ENCODE measurements around the gene STAT5B.

The STAT5B gene

DNA sequence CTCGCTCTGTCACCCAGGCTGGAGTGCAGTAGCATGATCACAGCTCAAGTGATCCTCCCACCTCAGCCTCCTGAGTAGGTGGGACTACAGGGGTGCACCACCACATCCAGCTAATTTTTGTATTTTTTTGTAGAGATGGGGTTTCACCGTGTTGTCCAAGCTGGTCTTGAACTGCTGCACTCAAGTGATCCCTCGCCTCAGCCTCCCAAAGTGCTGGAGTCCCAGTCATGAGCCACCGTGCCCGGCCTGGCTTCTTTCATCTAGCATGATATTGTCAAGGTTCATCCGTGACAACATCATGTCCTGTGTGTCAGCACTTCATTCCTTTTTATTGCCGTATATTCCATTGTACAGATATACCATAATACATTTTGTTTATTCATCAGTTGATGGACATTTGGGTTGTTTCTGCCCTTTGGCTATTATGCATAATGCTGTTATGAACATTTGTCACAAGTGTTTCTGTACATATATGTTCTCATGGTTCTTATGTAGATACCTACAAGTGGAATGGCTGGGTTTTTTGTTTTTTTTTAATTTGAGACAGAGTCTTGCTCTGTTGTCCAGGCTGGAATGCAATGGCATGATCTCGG lies 78.5 kb downstream of the STAT5B start:
- H3K36me3 ChIP-seq: peaks cover 17 to 33% (median 30%) of the 10 kb centered on the region in 11 experiments
- no peaks in the 10 kb centered on the region for H3K9me3 ChIP-seq (replicated peaks in 1 of 11)
- peaks cover 32 to 45% (median 34%) of the 10 kb centered on the region in 10 experiments for H3K4me1 ChIP-seq
- no peak overlapping the region; a peak in 1 of 22 replicates for H3K4me2 ChIP-seq
- no peak overlapping the region for H3K4me3 ChIP-seq
- TF ChIP-seq Cebpa-rat (IDR thresholded peaks at IDR 0.05): no peak
- H3K27ac ChIP-seq: no peak overlapping the region
- no peaks in the 10 kb centered on the region for H3K27me3 ChIP-seq
- H3K9ac ChIP-seq: no peak overlapping the region
- no peaks in the 10 kb centered on the region for H4K20me1 ChIP-seq

DNA sequence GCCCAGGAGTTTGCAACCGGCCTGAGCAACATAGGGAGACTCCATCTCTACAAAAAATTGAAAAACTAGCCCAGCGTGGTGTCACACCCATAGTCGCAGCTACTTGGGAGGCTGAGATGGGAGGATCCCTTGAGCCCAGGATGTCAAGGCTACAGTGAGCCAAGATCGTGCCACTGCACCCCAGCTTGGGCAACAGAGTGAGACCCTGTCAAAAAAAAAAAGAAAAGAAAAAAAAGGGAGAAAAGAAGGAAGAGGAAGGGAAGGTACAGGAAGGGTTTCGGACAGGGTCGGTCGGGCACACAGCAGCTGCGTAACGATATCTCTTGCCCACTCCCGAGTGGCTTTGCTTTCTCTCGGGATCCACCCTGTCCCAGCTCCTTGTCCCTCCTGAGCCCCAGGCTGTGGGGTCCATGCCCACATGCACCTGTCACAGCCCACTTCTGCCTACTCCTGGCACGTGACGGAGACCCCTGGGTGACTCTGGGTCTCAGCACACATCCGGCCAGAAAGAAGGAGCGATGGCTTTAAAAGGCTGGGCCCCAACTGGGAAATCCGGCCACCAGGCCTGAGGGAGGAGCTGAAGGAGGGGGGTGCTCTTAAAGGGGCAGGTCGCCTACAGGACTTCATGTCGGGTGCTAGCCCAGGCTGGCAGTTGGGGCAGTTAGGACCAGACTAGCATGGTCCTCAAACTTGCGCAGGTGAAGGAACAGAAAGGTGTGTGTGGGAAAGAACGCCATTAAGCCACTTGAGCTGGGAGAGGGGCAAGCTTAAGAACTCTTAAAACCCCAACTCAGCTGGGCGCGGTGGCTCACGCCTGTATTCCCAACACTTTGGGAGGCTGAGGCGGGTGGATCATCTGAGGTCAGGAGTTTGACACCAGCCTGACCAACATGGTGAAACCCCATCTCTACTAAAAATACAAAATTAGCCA lies 82.0 kb downstream of the STAT5B start, which contains the start of gene GHDC:
Gene GHDC (minus strand): TSS at position 526 of the 931 bp plus-strand sequence. CDS start 913 bp downstream, outside the sequence.
- Histone ChIP-seq H3K4me1 (peaks cover 42 to 61% (median 56%) of the 10 kb centered on the region in 10 experiments), H3K4me2 (peak within 1 kb of the TSS; percentile 78 to 100 (median 96)), H3K27ac (peak within 1 kb of the TSS; percentile 75 to 89 (median 82)), H3K9ac (peak within 1 kb of the TSS; percentile 71 to 89 (median 81)), H4K20me1 (no peaks in the 10 kb centered on the region), H3K9me3 (replicated peaks in 1 of 11) (no peaks in the 10 kb centered on the region), H3K27me3 (no peaks in the 10 kb centered on the region), H3K4me3 (peak within 1 kb of the TSS; percentile 67 to 84 (median 70)), H3K36me3 (peaks cover 0 to 13% (median 0%) of the 10 kb centered on the region in 11 experiments; a peak in 3 of 22 replicates)
- no peak for TF ChIP-seq Cebpa-rat (IDR thresholded peaks at IDR 0.05)

DNA sequence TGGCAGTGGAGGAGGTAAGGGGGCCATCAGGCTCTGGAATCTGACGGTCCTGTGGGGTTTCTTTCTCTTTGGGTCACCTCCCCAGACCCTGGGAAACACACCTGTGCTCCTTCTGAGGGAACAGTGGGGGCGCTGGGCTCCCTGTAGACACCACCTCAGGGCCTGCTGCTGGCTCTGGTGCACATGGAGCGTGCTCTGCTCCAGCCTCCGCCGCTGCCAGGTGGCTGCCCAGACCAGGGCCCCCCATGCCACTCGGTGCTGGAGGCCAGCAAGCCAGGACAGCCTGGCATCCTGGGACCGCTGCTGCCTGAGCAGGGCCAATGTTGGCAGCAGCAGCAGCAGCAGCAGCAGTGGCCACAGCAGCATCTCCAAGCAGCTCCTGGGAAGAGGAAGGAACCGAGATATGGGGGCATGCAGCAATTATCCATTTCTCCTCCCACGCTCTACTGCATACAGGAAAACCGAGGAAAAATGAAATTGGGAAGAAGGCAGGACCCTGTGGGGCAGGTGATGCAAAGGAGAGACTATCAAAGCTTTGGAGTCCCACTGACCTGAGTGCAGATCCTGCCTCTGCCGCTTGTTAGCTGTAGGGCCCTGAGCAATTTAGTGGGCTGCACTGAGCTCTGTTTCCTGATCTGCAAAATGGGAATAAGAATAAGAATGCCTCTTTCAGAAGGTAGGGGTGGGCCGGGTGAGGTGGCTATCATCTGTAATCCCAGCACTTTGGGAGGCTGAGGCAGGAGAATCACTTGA lies 82.8 kb downstream of the STAT5B start:
- Histone ChIP-seq H3K27ac (peak overlapping the region; percentile 75 to 89 (median 82)), H4K20me1 (no peaks in the 10 kb centered on the region), H3K27me3 (no peaks in the 10 kb centered on the region), H3K4me2 (peak overlapping the region; percentile 78 to 100 (median 96)), H3K4me1 (peaks cover 33 to 59% (median 53%) of the 10 kb centered on the region in 10 experiments), H3K4me3 (peak overlapping the region; percentile 67 to 84 (median 70)), H3K9me3 (replicated peaks in 1 of 11) (no peaks in the 10 kb centered on the region), H3K9ac (peak overlapping the region; percentile 71 to 89 (median 81)), H3K36me3 (peaks cover 0 to 13% (median 0%) of the 10 kb centered on the region in 11 experiments; a peak in 3 of 22 replicates)
- TF ChIP-seq Cebpa-rat (IDR thresholded peaks at IDR 0.05): no peak

DNA sequence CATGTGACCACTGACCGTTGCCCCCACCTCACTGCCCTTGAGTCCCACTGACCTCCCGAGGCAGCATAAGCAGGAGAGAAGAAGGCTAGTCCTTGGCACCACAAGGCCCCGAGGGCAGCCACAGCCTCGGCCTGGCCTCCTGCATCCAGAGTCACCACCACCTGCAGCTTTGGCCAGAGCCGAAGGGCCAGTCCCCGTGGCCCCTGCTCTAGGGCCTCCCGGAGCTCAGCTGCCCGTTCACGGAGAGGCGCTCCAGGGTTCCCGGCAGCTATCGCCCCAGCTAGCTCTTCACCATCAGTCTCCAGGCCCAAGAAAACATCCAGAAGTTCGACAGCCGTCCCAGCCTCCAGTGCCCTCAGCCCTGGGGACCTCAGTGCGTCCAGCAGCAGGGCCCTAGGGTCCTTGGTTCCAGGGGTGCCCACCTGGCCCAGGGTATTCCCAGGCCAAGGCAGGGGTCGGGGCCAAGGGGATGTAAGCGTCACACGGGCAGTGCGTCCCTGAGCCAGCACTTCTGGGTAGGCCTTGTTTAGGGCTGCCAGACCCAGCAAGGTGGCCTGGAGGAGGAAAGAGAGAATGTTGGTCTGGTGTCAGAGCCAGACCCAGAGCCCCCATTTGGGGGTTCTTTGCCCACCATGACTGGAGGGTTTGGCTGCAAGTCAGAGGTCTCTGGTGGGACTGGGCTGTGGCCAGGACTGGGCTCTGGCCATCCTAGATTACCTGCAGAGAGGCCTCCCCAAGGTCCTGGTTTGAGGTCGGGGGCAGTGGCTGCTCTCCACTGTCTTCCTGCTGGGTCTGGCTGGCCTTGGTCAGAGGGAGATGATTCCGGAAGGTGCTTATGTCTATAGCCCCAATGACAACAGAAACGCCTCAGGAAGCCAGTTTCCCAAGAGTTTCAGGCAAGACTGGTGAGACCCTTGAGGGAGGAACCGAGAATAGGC lies 83.7 kb downstream of the STAT5B start:
- peaks cover 0 to 13% (median 0%) of the 10 kb centered on the region in 11 experiments; a peak in 3 of 22 replicates for H3K36me3 ChIP-seq
- TF ChIP-seq Cebpa-rat (IDR thresholded peaks at IDR 0.05): no peak
- peak overlapping the region; percentile 67 to 84 (median 70); a peak in 13 of 20 replicates for H3K4me3 ChIP-seq
- no peaks in the 10 kb centered on the region for H3K27me3 ChIP-seq
- no peaks in the 10 kb centered on the region for H3K9me3 ChIP-seq (replicated peaks in 1 of 11)
- peak overlapping the region; percentile 22 to 89 (median 81); a peak in 15 of 22 replicates for H3K9ac ChIP-seq
- H3K27ac ChIP-seq: peak overlapping the region in 8 of 11 experiments; percentile 11 to 89 (median 78); a peak in 12 of 22 replicates
- H4K20me1 ChIP-seq: no peaks in the 10 kb centered on the region
- peak overlapping the region; percentile 78 to 100 (median 96) for H3K4me2 ChIP-seq
- H3K4me1 ChIP-seq: peaks cover 27 to 59% (median 52%) of the 10 kb centered on the region in 10 experiments

DNA sequence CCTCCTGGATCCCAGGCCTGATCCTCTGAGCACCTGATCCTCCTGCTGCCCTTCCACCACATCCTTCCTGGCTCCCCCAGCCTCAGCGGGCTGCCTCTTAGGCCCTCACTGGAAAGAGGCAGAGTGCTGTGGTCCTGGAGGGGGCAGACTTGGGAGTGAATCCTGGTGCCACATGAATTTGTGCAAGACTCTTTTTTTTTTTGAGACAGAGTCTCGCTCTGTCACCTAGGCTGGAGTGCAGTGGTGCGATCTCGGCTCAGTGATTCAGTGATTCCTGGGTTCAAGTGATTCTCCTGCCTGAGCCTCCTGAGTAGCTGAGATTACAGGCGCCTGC lies 84.9 kb downstream of the STAT5B start:
- H4K20me1 ChIP-seq: no peaks in the 10 kb centered on the region
- peaks cover 37 to 65% (median 56%) of the 10 kb centered on the region in 10 experiments for H3K4me1 ChIP-seq
- H3K27ac ChIP-seq: no peak overlapping the region
- no peaks in the 10 kb centered on the region for H3K9me3 ChIP-seq (replicated peaks in 1 of 11)
- no peaks in the 10 kb centered on the region for H3K27me3 ChIP-seq
- 0 out of 22 replicates have a peak overlapping the region, but pooled peaks of 1 of the 11 experiments have one; percentile 41 for H3K9ac ChIP-seq
- peaks cover 0 to 13% (median 0%) of the 10 kb centered on the region in 11 experiments; a peak in 3 of 22 replicates for H3K36me3 ChIP-seq
- H3K4me2 ChIP-seq: peak overlapping the region in 4 of 11 experiments; percentile 8 to 43 (median 26); a peak in 6 of 22 replicates
- no peak overlapping the region for H3K4me3 ChIP-seq
- TF ChIP-seq Cebpa-rat (IDR thresholded peaks at IDR 0.05): no peak

DNA sequence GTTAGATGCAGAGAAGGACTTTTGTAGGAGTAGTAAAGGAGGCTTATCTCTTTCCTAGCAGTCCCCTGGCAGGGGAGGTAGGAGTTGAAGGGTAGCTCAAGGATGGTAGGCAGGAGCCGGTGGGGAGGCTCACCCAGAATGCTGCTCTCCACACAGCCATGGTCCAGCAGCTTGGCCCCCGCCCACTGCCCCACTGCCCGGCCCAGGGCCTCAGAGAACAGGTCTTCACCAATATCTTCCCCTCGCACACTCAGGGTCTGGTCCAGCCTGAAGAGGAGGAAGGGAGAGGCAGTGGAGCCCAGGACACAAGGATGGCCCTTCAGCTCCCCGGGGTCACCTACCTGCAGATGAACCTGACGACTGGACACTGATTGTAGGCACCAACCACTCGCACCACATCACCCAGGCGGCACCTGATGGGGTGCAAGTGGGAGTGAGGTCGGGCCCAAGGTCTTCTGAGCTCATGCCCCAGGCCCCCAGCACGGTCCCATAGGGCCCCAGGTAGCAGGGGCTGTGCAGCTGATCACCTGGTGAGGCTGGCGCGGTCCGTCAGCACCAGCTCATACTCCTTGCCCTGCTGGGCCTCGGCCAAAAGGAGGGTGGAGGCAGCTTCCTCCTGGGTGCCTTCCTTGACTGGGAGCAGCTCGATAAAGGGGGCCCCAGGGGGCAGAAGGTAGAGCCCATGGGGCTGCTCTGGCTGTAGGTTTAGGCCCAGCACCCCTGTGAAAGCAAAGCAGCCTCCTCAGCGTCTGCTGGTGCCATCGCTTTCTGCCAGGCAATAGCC lies 85.5 kb downstream of the STAT5B start:
- H3K27ac ChIP-seq: no peak overlapping the region; a peak in 1 of 22 replicates
- peaks cover 0 to 13% (median 0%) of the 10 kb centered on the region in 11 experiments; a peak in 3 of 22 replicates for H3K36me3 ChIP-seq
- no peak for TF ChIP-seq Cebpa-rat (IDR thresholded peaks at IDR 0.05)
- H3K4me1 ChIP-seq: peaks cover 43 to 70% (median 60%) of the 10 kb centered on the region in 10 experiments
- H3K9ac ChIP-seq: 0 out of 22 replicates have a peak overlapping the region, but pooled peaks of 2 of the 11 experiments have one; percentile 22 to 41
- H4K20me1 ChIP-seq: no peaks in the 10 kb centered on the region
- H3K4me2 ChIP-seq: peak overlapping the region in 6 of 11 experiments; percentile 28 to 48 (median 38); a peak in 12 of 22 replicates
- no peaks in the 10 kb centered on the region for H3K9me3 ChIP-seq (replicated peaks in 1 of 11)
- no peak overlapping the region for H3K4me3 ChIP-seq
- H3K27me3 ChIP-seq: no peaks in the 10 kb centered on the region

DNA sequence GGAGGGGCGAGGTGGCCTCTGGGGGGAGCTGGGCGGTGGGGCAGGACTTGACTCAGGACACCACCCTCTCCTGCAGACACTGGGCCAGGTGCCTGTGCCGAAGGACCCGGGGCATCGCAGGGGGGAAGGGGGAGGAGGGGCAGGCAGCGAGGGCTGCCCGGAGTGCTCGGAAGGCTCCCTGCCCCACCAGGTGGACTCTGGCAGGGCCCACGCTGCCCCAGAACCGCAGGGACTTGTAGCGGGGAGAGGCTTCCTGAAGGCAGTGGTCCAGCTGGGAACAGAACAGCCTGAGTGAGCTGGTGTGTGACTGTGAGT lies 86.6 kb downstream of the STAT5B start:
- H3K4me3 ChIP-seq: no peak overlapping the region
- H3K9ac ChIP-seq: peak overlapping the region in 3 of 11 experiments; percentile 22 to 51 (median 25); a peak in 2 of 22 replicates
- H3K27ac ChIP-seq: peak overlapping the region in 1 of 11 experiments; percentile 17; a peak in 1 of 22 replicates
- no peaks in the 10 kb centered on the region for H4K20me1 ChIP-seq
- H3K9me3 ChIP-seq (replicated peaks in 1 of 11): no peaks in the 10 kb centered on the region
- TF ChIP-seq Cebpa-rat (IDR thresholded peaks at IDR 0.05): no peak
- peaks cover 0 to 8% (median 0%) of the 10 kb centered on the region in 11 experiments; a peak in 3 of 22 replicates for H3K27me3 ChIP-seq
- H3K4me2 ChIP-seq: peak overlapping the region in 9 of 11 experiments; percentile 8 to 48 (median 37); a peak in 13 of 22 replicates
- peaks cover 0 to 13% (median 0%) of the 10 kb centered on the region in 11 experiments; a peak in 3 of 22 replicates for H3K36me3 ChIP-seq
- H3K4me1 ChIP-seq: peaks cover 49 to 78% (median 64%) of the 10 kb centered on the region in 10 experiments
